Breast epithelium (tissue), 4 donors: ENCODE measurements around the gene PCSK2. TPM values are rescaled to one million over a fixed set of nuclear protein-coding genes. Genes with fewer than 3 reads are reported as not detected.

Experiments used
- DNase-seq, 2 donors: peaks; one replicate each; pipeline ENCODE4 v3.0.0-alpha.2; 2019; ENCODE audit warnings: low spot score in 2 of 2
- H3K27ac ChIP-seq, 2 donors: fragments of 200-600 bp; sonication (generic) in 1 of 2; one replicate each; pipeline ENCODE4 v1.5.1; 2016 to 2019; ENCODE audit warnings: mild to moderate bottlenecking in 1 of 2
- H3K27me3 ChIP-seq, 2 donors: fragments of 200-600 bp; sonication (generic) in 1 of 2; one replicate each; pipeline versions ENCODE4 v1.5.1 to v1.6.0; 2017 to 2019; ENCODE audit warnings: control low read depth in 1 of 2, mild to moderate bottlenecking in 1 of 2
- H3K36me3 ChIP-seq: fragments of 200-600 bp; one replicate; pipeline ENCODE4 v1.5.1; 2019
- H3K4me1 ChIP-seq, 2 donors: fragments of 200-600 bp; sonication (generic); one replicate each; pipeline ENCODE4 v1.5.1; 2016 to 2019; ENCODE audit warnings: control low read depth in 1 of 2
- H3K4me3 ChIP-seq, 3 donors: fragments of 200-600 bp; sonication (generic); 1 replicate in 2 of 3; 2 replicates in 1 of 3; pipeline ENCODE4 v1.5.1; 2016 to 2019; ENCODE audit warnings: mild to moderate bottlenecking in 3 of 3, moderate library complexity in 2 of 3
- H3K9me3 ChIP-seq, 2 donors: fragments of 200-600 bp; sonication (generic) in 1 of 2; one replicate each; pipeline ENCODE4 v1.5.1; 2016 to 2019; ENCODE audit warnings: control low read depth in 1 of 2
- CTCF ChIP-seq, 3 donors: fragments of 450-650 bp; IDR thresholded peaks; one replicate each; pipeline ENCODE4 v1.5.1; 2016 to 2017; ENCODE audit warnings: antibody characterized with exemption in 3 of 3, mild to moderate bottlenecking in 3 of 3, moderate library complexity in 3 of 3
- POLR2A ChIP-seq: fragments of 450-650 bp; IDR thresholded peaks from one replicate; pipeline ENCODE4 v1.6.1; 2016; ENCODE audit warnings: antibody characterized with exemption, mild to moderate bottlenecking, moderate library complexity
- POLR2AphosphoS5 ChIP-seq, 3 donors: sonication (generic); formaldehyde crosslinking; IDR thresholded peaks; one replicate each; pipeline ENCODE4 v1.6.1; 2017; ENCODE audit warnings: antibody characterized with exemption in 3 of 3
- intact Hi-C: fragments of 100-400 bp; cut with DNase I; formaldehyde crosslinking; loops from one replicate; pipeline ENCODE4 v1.15.1; 2023; ENCODE audit warnings: low total_unique reads
- total RNA-seq, 3 donors: library from RNA; depleted of rRNA; stranded (reverse); fragments of >200 nt; gene quantifications; one replicate each; pipeline ENCODE4 v1.1.0, GENCODE V29; 2016

The PCSK2 gene
- total RNA-seq, 3 donors from 2014 or later = 0.16 TPM; not detected in 2

DNA sequence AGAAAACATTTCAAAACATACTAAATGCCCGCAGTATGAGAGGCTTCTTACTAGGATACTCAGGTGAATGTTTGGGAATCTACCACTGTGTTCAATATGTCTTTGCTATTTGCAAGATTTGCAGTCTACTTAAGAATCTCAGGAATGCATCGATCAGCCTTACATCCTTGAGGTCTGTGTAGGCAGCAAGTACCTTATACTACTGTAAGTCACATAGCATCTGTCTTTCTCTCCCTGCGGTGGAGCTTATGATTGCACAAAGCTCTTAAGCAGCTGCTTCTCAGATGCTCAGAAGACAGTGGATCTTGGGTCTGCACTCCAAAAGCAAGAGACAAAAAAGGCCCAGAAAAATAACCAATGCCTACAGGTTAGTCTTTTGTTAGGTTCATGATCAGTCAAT, 21.4 kb downstream of the PCSK2 start:
- intact Hi-C loops = no loop called here
- H3K4me1 ChIP-seq = no peaks in the 10 kb centered on the region
- TF ChIP-seq CTCF (IDR thresholded peaks at IDR 0.05) = no peak
- TF ChIP-seq POLR2A = no peak
- TF ChIP-seq POLR2AphosphoS5 (IDR thresholded peaks at IDR 0.05) = no peak
- no peak overlapping the region for H3K4me3 ChIP-seq
- no peaks in the 10 kb centered on the region for H3K36me3 ChIP-seq
- H3K27ac ChIP-seq = no peak overlapping the region
- no peak for DNase-seq
- H3K9me3 ChIP-seq = no peaks in the 10 kb centered on the region
- no peaks in the 10 kb centered on the region for H3K27me3 ChIP-seq

DNA sequence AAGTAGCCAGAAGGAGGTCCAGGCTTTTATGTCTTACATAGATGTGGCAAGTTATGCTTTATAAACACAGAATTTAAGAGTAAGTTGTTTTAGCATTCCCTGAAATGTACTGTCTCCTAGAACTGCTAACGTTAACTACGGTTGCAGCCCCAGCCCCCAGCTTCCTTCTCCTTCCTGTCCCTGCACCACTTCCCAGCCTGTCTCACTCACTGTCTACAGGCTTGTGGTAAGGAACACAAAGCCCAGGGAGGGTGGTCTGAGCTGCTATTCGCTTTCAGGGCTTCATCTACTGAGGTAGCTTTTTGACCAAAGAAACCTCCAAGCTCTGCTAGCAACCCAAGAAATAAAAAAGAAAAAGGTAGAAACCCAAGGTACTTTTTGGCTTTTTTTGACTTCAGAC, 35.9 kb downstream of the PCSK2 start:
- H3K27me3 ChIP-seq = peaks cover 0 to 11% of the 10 kb centered on the region in 2 donors
- no peaks in the 10 kb centered on the region for H3K36me3 ChIP-seq
- no peaks in the 10 kb centered on the region for H3K9me3 ChIP-seq
- no peak overlapping the region for H3K27ac ChIP-seq
- H3K4me1 ChIP-seq = no peaks in the 10 kb centered on the region
- H3K4me3 ChIP-seq = no peak overlapping the region
- TF ChIP-seq CTCF (IDR thresholded peaks at IDR 0.05) (no peak), POLR2AphosphoS5 (IDR thresholded peaks at IDR 0.05) (no peak), POLR2A (no peak)
- DNase-seq = no peak
- intact Hi-C loops = no loop called here

GRCh38 chr20:17273717-17274116, 46.9 kb downstream of the PCSK2 start:
- H3K4me1 ChIP-seq = no peaks in the 10 kb centered on the region
- H3K4me3 ChIP-seq = no peak overlapping the region
- no peak for TF ChIP-seq CTCF (IDR thresholded peaks at IDR 0.05)
- TF ChIP-seq POLR2A = no peak
- no peak for TF ChIP-seq POLR2AphosphoS5 (IDR thresholded peaks at IDR 0.05)
- no peaks in the 10 kb centered on the region for H3K36me3 ChIP-seq
- intact Hi-C loops = no loop called here
- H3K9me3 ChIP-seq = no peaks in the 10 kb centered on the region
- DNase-seq = no peak
- H3K27me3 ChIP-seq = peaks cover 0 to 8% of the 10 kb centered on the region in 2 donors
- no peak overlapping the region for H3K27ac ChIP-seq

DNA sequence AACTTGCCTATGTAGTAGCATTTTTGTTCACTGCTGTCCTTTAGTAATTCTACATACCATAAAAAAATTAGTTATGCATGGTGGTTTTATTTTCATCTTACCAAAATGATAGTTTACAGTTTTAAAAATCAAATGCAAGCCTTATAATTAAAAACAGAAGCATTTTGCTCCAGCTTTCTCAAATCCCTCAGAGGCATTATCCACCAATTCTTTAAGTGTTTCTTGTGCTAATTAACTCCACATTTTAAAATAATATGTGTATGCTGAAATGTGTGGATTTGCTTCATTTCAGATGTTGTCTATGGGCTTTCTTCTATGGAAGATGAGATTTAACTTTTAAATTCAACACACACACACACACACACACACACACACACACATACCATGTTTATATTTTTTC, 49.3 kb downstream of the PCSK2 start:
- no peak for DNase-seq
- TF ChIP-seq CTCF (IDR thresholded peaks at IDR 0.05) = no peak
- no peak for TF ChIP-seq POLR2AphosphoS5 (IDR thresholded peaks at IDR 0.05)
- no peak for TF ChIP-seq POLR2A
- intact Hi-C loops = no loop called here
- peaks cover 0 to 3% of the 10 kb centered on the region in 2 donors for H3K27me3 ChIP-seq
- H3K36me3 ChIP-seq = no peaks in the 10 kb centered on the region
- no peaks in the 10 kb centered on the region for H3K9me3 ChIP-seq
- no peak overlapping the region for H3K27ac ChIP-seq
- no peak overlapping the region for H3K4me3 ChIP-seq
- H3K4me1 ChIP-seq = no peaks in the 10 kb centered on the region

- no peaks in the 10 kb centered on the region for H3K4me1 ChIP-seq
- H3K36me3 ChIP-seq = no peaks in the 10 kb centered on the region
- H3K9me3 ChIP-seq = no peaks in the 10 kb centered on the region
- no peaks in the 10 kb centered on the region for H3K27me3 ChIP-seq
- no peak overlapping the region for H3K4me3 ChIP-seq
- intact Hi-C loops = no loop called here
- DNase-seq = no peak
- TF ChIP-seq POLR2AphosphoS5 (IDR thresholded peaks at IDR 0.05) (no peak), CTCF (IDR thresholded peaks at IDR 0.05) (no peak), POLR2A (no peak)
- no peak overlapping the region for H3K27ac ChIP-seq
Measured at GRCh38 chr20:17281478-17281877, 54.6 kb downstream of the PCSK2 start.
